BE2C (cell line): Measurements from ENCODE around the gene FXR2.
A peak's percentile ranks its signal among the peaks of the same experiment; 100 is the strongest.

ENCODE experiments used
- DNase-seq: peaks from one replicate; pipeline ENCODE4 v3.0.0-alpha.2; 2020
- H3K27me3 ChIP-seq: fragments of 250-450 bp; sonication (Bioruptor Pico); 2 replicates; pipeline ENCODE4 v1.5.1; 2020; ENCODE audit warnings: mild to moderate bottlenecking
- H3K36me3 ChIP-seq: fragments of 250-450 bp; sonication (Bioruptor Pico); 2 replicates; pipeline ENCODE4 v1.5.1; 2020; ENCODE audit warnings: mild to moderate bottlenecking
- H3K4me1 ChIP-seq: fragments of 250-450 bp; sonication (Bioruptor Pico); 2 replicates; pipeline ENCODE4 v1.5.1; 2020
- H3K4me3 ChIP-seq: 2 replicates; pipeline ENCODE4 v1.5.1; 2011; ENCODE audit warnings: low read depth, low read length
- H3K9me3 ChIP-seq: fragments of 250-450 bp; sonication (Bioruptor Pico); 2 replicates; pipeline ENCODE4 v1.5.1; 2020
- TF ChIP-seq, protein P1 (sequence below): IDR thresholded peaks from 2 replicates; pipeline ENCODE4 v1.5.1; 2012; ENCODE audit warnings: mild to moderate bottlenecking, low read depth, low read length

The FXR2 gene

DNA sequence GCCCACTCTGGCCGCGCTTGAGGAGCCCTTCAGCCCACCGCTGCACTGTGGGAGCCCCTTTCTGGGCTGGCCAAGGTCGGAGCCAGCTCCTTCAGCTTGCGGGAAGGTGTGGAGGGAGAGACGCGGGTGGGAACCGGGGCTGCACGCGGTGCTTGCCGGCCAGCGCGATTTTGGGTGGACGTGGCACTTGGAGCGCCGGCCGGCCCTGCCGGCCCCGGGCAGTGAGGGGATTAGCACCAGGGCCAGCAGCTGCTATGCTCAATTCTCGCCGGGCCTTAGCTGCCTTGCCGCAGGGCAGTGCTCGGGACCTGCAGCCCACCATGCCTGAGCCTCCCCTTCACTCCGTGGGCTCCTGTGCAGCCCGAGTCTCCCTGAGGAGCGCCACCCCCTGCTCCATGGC lies 26.1 kb upstream of the FXR2 start:
- TF ChIP-seq, protein P1, sequence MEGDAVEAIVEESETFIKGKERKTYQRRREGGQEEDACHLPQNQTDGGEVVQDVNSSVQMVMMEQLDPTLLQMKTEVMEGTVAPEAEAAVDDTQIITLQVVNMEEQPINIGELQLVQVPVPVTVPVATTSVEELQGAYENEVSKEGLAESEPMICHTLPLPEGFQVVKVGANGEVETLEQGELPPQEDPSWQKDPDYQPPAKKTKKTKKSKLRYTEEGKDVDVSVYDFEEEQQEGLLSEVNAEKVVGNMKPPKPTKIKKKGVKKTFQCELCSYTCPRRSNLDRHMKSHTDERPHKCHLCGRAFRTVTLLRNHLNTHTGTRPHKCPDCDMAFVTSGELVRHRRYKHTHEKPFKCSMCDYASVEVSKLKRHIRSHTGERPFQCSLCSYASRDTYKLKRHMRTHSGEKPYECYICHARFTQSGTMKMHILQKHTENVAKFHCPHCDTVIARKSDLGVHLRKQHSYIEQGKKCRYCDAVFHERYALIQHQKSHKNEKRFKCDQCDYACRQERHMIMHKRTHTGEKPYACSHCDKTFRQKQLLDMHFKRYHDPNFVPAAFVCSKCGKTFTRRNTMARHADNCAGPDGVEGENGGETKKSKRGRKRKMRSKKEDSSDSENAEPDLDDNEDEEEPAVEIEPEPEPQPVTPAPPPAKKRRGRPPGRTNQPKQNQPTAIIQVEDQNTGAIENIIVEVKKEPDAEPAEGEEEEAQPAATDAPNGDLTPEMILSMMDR = no peak
- no peak for DNase-seq

DNA sequence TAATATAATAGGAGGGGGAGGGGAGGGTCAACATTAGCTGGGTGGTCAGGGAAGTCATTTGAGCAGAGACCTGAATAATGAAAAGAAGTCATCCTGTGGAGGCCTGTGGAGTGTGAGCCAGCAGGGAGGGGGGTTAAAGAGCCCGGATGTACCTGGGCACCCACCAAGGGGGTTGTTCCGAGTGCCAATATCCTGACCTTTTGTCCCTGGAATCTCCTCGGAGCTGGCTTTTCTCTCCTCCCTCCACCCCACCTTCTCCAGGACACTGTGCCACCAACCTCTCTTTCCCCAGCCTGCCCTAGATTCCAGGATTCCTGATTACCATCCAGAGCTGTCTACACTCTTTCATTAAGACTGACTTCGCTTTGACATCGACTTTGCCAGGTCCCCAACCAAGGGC lies 21.5 kb upstream of the FXR2 start:
- Histone ChIP-seq H3K9me3 (no peaks in the 10 kb centered on the region), H3K36me3 (no peaks in the 10 kb centered on the region), H3K4me1 (no peaks in the 10 kb centered on the region), H3K4me3 (no peak overlapping the region), H3K27me3 (no peaks in the 10 kb centered on the region)
- DNase-seq = no peak
- TF ChIP-seq, protein P1 = no peak

More for the DNA sequence above, 26.1 kb upstream of the FXR2 start:
- no peaks in the 10 kb centered on the region for H3K9me3 ChIP-seq
- H3K27me3 ChIP-seq = no peaks in the 10 kb centered on the region
- H3K4me1 ChIP-seq = no peaks in the 10 kb centered on the region
- no peaks in the 10 kb centered on the region for H3K36me3 ChIP-seq
- no peak overlapping the region for H3K4me3 ChIP-seq

DNA sequence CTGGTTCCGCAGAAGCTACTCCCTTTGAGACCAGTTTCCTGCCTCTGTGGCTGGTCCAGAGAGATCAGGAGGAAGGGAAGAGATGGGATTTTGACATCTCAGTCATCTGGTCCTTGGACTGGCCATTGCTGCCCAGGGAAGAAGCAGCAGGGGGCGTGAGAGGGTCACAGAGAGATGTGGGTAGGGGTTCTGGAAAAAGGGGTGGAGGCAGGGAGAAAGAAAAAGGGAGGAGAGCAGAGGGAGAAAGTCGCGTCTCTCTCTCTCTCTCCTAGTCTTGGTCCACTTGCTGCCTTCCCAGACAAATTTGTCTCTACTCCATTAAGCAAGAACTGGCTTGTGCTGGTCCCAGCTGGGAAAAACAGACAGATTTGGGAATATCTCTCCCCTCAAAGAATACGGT lies 19.7 kb upstream of the FXR2 start:
- TF ChIP-seq, protein P1 = peak; percentile 77
- Histone ChIP-seq H3K9me3 (no peaks in the 10 kb centered on the region), H3K36me3 (no peaks in the 10 kb centered on the region), H3K4me1 (no peaks in the 10 kb centered on the region), H3K4me3 (no peak overlapping the region), H3K27me3 (no peaks in the 10 kb centered on the region)
- DNase-seq = peak; percentile 76

DNA sequence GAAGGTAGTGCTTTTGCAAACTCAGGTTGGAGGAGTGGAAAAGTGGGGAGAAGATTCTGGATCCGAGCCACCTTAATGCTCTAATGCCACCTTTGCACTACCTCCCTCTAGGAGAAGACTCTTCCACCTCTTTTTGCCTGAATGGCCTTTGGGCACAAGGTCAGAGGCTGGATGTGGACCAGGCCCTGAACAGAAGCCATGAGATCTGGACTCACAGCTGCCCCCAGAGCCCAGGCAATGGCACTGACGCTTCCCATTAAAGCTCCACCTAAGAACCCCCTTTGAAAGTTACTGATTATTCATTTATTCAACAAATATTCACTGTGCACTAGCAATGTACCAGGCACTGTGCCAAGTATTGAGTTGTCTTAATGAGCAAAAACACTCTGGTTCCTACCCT lies 18.4 kb upstream of the FXR2 start:
- Histone ChIP-seq H3K36me3 (no peaks in the 10 kb centered on the region), H3K4me3 (no peak overlapping the region), H3K9me3 (no peaks in the 10 kb centered on the region), H3K4me1 (no peaks in the 10 kb centered on the region), H3K27me3 (no peaks in the 10 kb centered on the region)
- no peak for DNase-seq
- TF ChIP-seq, protein P1 = no peak

DNA sequence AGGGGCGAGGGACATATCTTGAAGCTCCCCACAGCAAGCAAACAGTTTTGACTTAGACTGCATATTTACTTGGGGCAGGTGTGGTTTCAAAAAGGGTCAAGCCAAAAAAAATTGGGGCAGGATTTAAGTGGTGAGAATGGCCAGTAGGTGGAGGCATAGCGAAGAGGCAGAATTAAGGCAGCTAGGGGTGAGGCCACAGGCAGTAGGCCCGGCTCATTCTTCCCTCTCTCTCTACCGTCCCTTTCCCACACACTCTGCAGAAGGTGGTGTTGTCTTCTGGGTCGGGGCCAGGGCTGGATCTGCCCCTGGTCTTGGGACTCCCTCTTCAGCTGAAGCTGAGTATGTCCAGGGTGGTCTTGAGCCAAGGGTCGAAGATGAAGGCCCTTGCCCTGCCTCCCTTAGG lies 17.8 kb upstream of the FXR2 start:
- peak; percentile 18 for DNase-seq
- Histone ChIP-seq H3K4me1 (no peaks in the 10 kb centered on the region), H3K9me3 (no peaks in the 10 kb centered on the region), H3K4me3 (no peak overlapping the region), H3K27me3 (no peaks in the 10 kb centered on the region), H3K36me3 (no peaks in the 10 kb centered on the region)
- TF ChIP-seq, protein P1 = peak; percentile 48

DNA sequence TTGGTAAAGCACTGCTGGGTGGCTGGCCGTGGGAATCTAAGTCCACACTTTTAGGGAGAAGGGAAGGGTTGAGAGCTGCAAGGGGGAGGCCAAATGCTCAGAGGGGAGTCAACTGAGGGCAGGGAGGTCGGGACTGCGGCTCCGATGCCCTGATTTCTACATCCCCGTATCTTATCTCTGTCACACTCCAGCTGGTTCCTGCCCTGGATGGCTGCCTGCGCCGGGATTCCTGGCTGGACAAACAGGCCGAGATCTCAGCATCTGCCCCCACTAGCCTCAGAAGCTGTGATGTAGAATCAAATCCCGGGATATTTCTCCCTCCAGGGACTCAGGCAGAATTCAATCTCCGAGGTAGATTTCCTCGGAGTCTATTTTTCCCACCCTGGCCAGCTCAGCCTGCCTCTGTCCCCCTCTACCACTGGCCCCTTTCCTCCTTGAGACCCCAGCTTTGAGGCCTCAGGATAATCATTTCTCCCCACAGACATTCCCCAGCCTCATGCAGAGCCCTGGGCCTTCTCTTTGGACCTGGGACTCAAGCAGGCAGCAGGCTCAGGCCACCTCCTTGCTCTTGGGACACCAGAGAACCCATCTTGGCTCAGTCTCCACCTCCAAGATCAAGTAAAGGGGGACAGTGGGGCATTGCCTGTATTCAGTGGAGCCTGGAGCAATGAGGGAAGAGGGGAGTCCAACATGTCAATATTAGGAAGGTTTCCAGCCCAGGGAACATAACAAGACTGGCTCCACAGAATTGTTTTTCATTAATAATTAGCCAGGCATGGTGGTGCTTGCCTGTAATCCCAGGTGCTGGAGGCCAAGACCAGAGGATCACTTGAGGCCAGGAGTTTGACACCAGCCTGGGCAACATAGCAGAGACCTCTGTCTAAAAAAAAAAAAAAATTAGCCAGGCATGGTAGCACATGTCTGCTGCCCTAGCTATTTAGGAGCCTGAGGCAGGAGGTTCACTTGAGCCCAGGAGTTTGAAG lies 17.0 kb upstream of the FXR2 start:
- Histone ChIP-seq H3K4me3 (no peak overlapping the region), H3K9me3 (no peaks in the 10 kb centered on the region), H3K4me1 (no peaks in the 10 kb centered on the region), H3K36me3 (no peaks in the 10 kb centered on the region), H3K27me3 (no peaks in the 10 kb centered on the region)
- TF ChIP-seq, protein P1 = no peak
- DNase-seq = peak; percentile 20
